GM12878 (cell line): Measurements from ENCODE around the gene DUOXA2.
"Not testable (repeated sequence)": the region's sequence is repeated elsewhere in the genome, so short reads cannot be mapped to it uniquely, and the experiment has no call there.

Experiments
- ATF2 ChIP-seq: IDR thresholded peaks from 2 replicates; pipeline ENCODE4 v1.6.1; 2012; ENCODE audit warnings: low read length, inconsistent platforms
- CTCF ChIP-seq, 3 experiments: IDR thresholded peaks in 2 of 3; conservative IDR thresholded peaks in 1 of 3; 2 replicates each; pipeline ENCODE4 v1.5.1; 2011; ENCODE audit warnings: low read depth in 3 of 3, low read length in 3 of 3, mild to moderate bottlenecking in 3 of 3, control low read depth in 2 of 3, moderate library complexity in 2 of 3, inconsistent platforms in 1 of 3, mixed read lengths in 1 of 3; ENCODE audit not compliant: control insufficient read depth in 2 of 3, insufficient read depth in 1 of 3; ENCODE audit errors: extremely low read depth in 1 of 3
- EGR1 ChIP-seq, 2 experiments: IDR thresholded peaks; 1 replicate in 1 of 2; 2 replicates in 1 of 2; pipeline ENCODE4 v1.6.1; 2011 to 2012; ENCODE audit warnings: low read depth in 2 of 2, low read length in 2 of 2, borderline replicate concordance in 1 of 2, mild to moderate bottlenecking in 1 of 2, moderate library complexity in 1 of 2
- EZH2 ChIP-seq: IDR thresholded peaks from 2 replicates; pipeline ENCODE4 v1.6.1; 2012; ENCODE audit warnings: low read depth, mild to moderate bottlenecking, control low read depth, inconsistent platforms, low read length, borderline replicate concordance; ENCODE audit not compliant: control insufficient read depth
- GATAD2B ChIP-seq: fragments of 450-650 bp; conservative IDR thresholded peaks from 2 replicates; pipeline ENCODE4 v1.6.1; 2017; ENCODE audit warnings: low read depth, mild to moderate bottlenecking, moderate library complexity
- KDM1A ChIP-seq: fragments of 200-600 bp; sonication (generic); IDR thresholded peaks from 2 replicates; pipeline ENCODE4 v1.6.1; 2016; ENCODE audit warnings: borderline replicate concordance
- POLR2A ChIP-seq: IDR thresholded peaks from 2 replicates; pipeline ENCODE4 v1.6.1; 2011; ENCODE audit warnings: low read depth, mild to moderate bottlenecking, low read length
- POLR2AphosphoS5 ChIP-seq: IDR thresholded peaks from 2 replicates; pipeline ENCODE4 v1.6.1; 2011; ENCODE audit warnings: mild to moderate bottlenecking, low read length, inconsistent platforms
- TCF12 ChIP-seq: IDR thresholded peaks from 2 replicates; pipeline ENCODE4 v1.6.1; 2011; ENCODE audit warnings: low read depth, mild to moderate bottlenecking, low read length
- ZNF274 ChIP-seq: IDR thresholded peaks from one replicate; pipeline ENCODE4 v1.8.0; 2011; ENCODE audit not compliant: insufficient read length, insufficient read depth
- TF ChIP-seq, protein P1 (sequence below): IDR thresholded peaks from 2 replicates; pipeline ENCODE4 v1.6.1; 2011; ENCODE audit warnings: borderline replicate concordance, low read depth, mild to moderate bottlenecking, moderate library complexity, mixed read lengths, low read length; ENCODE audit not compliant: insufficient read depth; ENCODE audit errors: extremely low read length
- TF ChIP-seq, protein P2 (sequence below): fragments of 450-650 bp; IDR thresholded peaks from 2 replicates; pipeline ENCODE4 v1.6.1; 2017; ENCODE audit warnings: mild to moderate bottlenecking

- not testable (repeated sequence) for TF ChIP-seq POLR2AphosphoS5; EGR1 (IDR thresholded peaks at IDR 0.05; ENCODE audit: borderline replicate concordance in 1 of 2, low read depth in 2 of 2, low read length in 2 of 2); EZH2; ZNF274; POLR2A; TCF12; CTCF (IDR thresholded peaks at IDR 0.05 in 2 of 3, conservative IDR thresholded peaks at IDR 0.05 in 1 of 3; ENCODE audit: control insufficient read depth in 2 of 3, extremely low read depth in 1 of 3, insufficient read depth in 1 of 3, low read depth in 3 of 3, low read length in 3 of 3); KDM1A; ATF2; GATAD2B
- TF ChIP-seq, protein P1, sequence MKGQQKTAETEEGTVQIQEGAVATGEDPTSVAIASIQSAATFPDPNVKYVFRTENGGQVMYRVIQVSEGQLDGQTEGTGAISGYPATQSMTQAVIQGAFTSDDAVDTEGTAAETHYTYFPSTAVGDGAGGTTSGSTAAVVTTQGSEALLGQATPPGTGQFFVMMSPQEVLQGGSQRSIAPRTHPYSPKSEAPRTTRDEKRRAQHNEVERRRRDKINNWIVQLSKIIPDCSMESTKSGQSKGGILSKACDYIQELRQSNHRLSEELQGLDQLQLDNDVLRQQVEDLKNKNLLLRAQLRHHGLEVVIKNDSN: not testable (repeated sequence)
- TF ChIP-seq, protein P2, sequence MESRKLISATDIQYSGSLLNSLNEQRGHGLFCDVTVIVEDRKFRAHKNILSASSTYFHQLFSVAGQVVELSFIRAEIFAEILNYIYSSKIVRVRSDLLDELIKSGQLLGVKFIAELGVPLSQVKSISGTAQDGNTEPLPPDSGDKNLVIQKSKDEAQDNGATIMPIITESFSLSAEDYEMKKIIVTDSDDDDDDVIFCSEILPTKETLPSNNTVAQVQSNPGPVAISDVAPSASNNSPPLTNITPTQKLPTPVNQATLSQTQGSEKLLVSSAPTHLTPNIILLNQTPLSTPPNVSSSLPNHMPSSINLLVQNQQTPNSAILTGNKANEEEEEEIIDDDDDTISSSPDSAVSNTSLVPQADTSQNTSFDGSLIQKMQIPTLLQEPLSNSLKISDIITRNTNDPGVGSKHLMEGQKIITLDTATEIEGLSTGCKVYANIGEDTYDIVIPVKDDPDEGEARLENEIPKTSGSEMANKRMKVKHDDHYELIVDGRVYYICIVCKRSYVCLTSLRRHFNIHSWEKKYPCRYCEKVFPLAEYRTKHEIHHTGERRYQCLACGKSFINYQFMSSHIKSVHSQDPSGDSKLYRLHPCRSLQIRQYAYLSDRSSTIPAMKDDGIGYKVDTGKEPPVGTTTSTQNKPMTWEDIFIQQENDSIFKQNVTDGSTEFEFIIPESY: not testable (repeated sequence)
Measured at GRCh38 chr15:45073602-45074001, 40.5 kb upstream of the DUOXA2 start.
